HCT116 (cell line): ENCODE results near the gene PPFIA2.

ENCODE experiments used
- CEBPB ChIP-seq: IDR thresholded peaks from 2 replicates; pipeline ENCODE4 v1.6.1; 2012; ENCODE audit warnings: low read depth
- CTCF ChIP-seq, 3 experiments: fragments of 200-600 bp in 1 of 3; sonication (generic) in 1 of 3; IDR thresholded peaks in 2 of 3; conservative IDR thresholded peaks in 1 of 3; 2 replicates each; pipeline ENCODE4 v1.5.1; 2012 to 2017; ENCODE audit warnings: low read depth in 2 of 3, low read length in 2 of 3, antibody characterized with exemption in 1 of 3, borderline replicate concordance in 1 of 3, control low read depth in 1 of 3, mild to moderate bottlenecking in 1 of 3, mixed read lengths in 1 of 3, mixed run types in 1 of 3, moderate library complexity in 1 of 3; ENCODE audit not compliant: insufficient read depth in 1 of 3
- EZH2 ChIP-seq: fragments of 200-600 bp; sonication (generic); IDR thresholded peaks from 2 replicates; pipeline ENCODE4 v1.6.1; 2017; ENCODE audit warnings: antibody characterized with exemption, mixed run types
- POLR2A ChIP-seq: IDR thresholded peaks from 2 replicates; pipeline ENCODE4 v1.7.0; 2011; ENCODE audit warnings: borderline replicate concordance; ENCODE audit not compliant: insufficient read depth, insufficient read length; ENCODE audit errors: extremely low read depth
- POLR2AphosphoS5 ChIP-seq: IDR thresholded peaks from 2 replicates; pipeline ENCODE4 v1.6.1; 2011; ENCODE audit warnings: mild to moderate bottlenecking, low read depth, low read length, moderate library complexity
- SIN3A ChIP-seq: IDR thresholded peaks from 2 replicates; pipeline ENCODE4 v1.6.1; 2012; ENCODE audit warnings: low read depth
- SP1 ChIP-seq: IDR thresholded peaks from 2 replicates; pipeline ENCODE4 v1.6.1; 2012; ENCODE audit warnings: low read depth
- TCF7L2 ChIP-seq: IDR thresholded peaks from 2 replicates; pipeline ENCODE4 v1.7.0; 2011; ENCODE audit warnings: borderline replicate concordance, inconsistent platforms; ENCODE audit not compliant: insufficient read depth, insufficient read length; ENCODE audit errors: extremely low read depth
- YY1 ChIP-seq: IDR thresholded peaks from 2 replicates; pipeline ENCODE4 v1.6.1; 2011; ENCODE audit warnings: low read length, low read depth, moderate library complexity, mild to moderate bottlenecking; ENCODE audit not compliant: insufficient replicate concordance; ENCODE audit errors: extremely low read depth
- ZBTB33 ChIP-seq: IDR thresholded peaks from 2 replicates; pipeline ENCODE4 v1.6.1; 2011; ENCODE audit warnings: mild to moderate bottlenecking, low read length, moderate library complexity; ENCODE audit not compliant: insufficient replicate concordance; ENCODE audit errors: extremely low read depth
- TF ChIP-seq, protein P1 (sequence below): IDR thresholded peaks from 2 replicates; pipeline ENCODE4 v1.6.1; 2012; ENCODE audit warnings: low read depth

DNA sequence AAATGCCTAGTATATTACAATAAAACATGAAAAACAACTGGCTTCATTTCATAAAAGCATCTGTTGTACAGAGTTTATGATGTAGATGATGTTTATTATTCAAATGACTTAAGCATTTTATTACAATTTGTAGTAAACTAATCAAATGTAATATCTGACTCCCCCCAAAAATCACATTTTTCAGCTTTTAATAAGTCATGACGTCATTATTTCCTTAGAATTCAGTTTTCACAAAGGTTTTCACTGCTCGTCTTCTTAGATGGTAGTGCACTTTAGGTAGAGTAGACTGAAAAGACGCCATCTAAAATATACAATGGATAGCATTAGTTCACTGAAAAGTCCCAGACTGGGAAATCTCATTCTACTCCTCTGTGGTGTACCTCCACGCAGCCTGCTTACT is 499.8 kb downstream of the PPFIA2 start:
- no peak for TF ChIP-seq CTCF (IDR thresholded peaks at IDR 0.05 in 2 of 3, conservative IDR thresholded peaks at IDR 0.05 in 1 of 3; ENCODE audit: borderline replicate concordance in 1 of 3, insufficient read depth in 1 of 3, low read depth in 2 of 3, low read length in 2 of 3)
- TF ChIP-seq CEBPB, result no peak
- TF ChIP-seq, protein P1, sequence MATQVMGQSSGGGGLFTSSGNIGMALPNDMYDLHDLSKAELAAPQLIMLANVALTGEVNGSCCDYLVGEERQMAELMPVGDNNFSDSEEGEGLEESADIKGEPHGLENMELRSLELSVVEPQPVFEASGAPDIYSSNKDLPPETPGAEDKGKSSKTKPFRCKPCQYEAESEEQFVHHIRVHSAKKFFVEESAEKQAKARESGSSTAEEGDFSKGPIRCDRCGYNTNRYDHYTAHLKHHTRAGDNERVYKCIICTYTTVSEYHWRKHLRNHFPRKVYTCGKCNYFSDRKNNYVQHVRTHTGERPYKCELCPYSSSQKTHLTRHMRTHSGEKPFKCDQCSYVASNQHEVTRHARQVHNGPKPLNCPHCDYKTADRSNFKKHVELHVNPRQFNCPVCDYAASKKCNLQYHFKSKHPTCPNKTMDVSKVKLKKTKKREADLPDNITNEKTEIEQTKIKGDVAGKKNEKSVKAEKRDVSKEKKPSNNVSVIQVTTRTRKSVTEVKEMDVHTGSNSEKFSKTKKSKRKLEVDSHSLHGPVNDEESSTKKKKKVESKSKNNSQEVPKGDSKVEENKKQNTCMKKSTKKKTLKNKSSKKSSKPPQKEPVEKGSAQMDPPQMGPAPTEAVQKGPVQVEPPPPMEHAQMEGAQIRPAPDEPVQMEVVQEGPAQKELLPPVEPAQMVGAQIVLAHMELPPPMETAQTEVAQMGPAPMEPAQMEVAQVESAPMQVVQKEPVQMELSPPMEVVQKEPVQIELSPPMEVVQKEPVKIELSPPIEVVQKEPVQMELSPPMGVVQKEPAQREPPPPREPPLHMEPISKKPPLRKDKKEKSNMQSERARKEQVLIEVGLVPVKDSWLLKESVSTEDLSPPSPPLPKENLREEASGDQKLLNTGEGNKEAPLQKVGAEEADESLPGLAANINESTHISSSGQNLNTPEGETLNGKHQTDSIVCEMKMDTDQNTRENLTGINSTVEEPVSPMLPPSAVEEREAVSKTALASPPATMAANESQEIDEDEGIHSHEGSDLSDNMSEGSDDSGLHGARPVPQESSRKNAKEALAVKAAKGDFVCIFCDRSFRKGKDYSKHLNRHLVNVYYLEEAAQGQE, result no peak
- TF ChIP-seq TCF7L2, result no peak
- no peak for TF ChIP-seq EZH2
- TF ChIP-seq ZBTB33, result no peak
- TF ChIP-seq YY1, result no peak
- TF ChIP-seq POLR2A, result no peak
- TF ChIP-seq POLR2AphosphoS5, result no peak
- no peak for TF ChIP-seq SIN3A
- TF ChIP-seq SP1, result no peak
